T-helper 2 cell treated with Interferon-gamma antibody and Interleukin-4, amounts not matched to agents 5 μg/mL and 100 μg/mL, for 36 hours (primary cell): ENCODE measurements around the gene DCTD.

Experiments
- DNase-seq: peaks from one replicate; pipeline ENCODE4 v3.0.0; 2021; ENCODE audit warnings: low spot score
- H3K27ac Mint-ChIP-seq: one replicate; pipeline ENCODE4 v1.8.0; 2021; ENCODE audit warnings: mild to moderate bottlenecking, mixed read lengths
- H3K27me3 Mint-ChIP-seq: one replicate; pipeline ENCODE4 v1.8.0; 2021; ENCODE audit warnings: low read depth, mixed read lengths
- H3K36me3 Mint-ChIP-seq: one replicate; pipeline ENCODE4 v1.8.0; 2021; ENCODE audit warnings: low read depth, mixed read lengths
- H3K4me1 Mint-ChIP-seq: one replicate; pipeline ENCODE4 v1.8.0; 2021; ENCODE audit warnings: low read depth, mixed read lengths
- H3K4me3 Mint-ChIP-seq: one replicate; pipeline ENCODE4 v1.8.0; 2022; ENCODE audit warnings: mild to moderate bottlenecking, moderate library complexity, mixed read lengths
- H3K9me3 Mint-ChIP-seq: one replicate; pipeline ENCODE4 v1.8.0; 2021; ENCODE audit warnings: mixed read lengths

The DCTD gene

DNA sequence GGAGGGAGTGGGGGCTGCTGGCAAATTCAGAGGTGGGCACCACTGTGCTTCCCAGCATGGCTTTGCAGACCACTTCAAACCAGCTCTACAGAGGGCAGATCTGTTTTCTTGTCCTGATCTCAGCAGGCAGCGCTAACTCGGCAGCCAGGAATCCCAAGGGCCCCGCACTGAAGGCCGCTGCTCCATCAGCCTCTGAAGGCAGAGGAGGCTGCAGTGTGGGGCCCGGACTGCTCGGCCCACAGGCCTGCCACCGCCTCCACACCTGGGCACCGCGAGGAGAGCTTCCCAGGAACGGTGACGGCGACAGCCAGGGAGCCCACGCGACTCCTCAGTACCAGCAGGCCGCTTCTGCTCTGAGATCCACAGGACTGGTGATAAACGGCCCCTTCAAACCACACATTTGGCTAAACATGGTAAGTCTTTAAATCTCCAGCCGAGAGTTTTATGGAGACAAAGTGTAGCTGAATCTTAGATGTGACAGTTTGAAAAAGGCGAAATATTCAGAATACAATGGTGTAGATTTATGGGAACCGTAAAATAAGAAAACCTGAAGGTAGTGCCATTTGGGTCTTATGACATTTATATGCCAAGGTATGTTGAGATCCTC is 23.6 kb downstream of the DCTD start:
- H3K4me3 Mint-ChIP-seq: no peak overlapping the region
- no peak overlapping the region for H3K27ac Mint-ChIP-seq
- peaks cover 53% of the 10 kb centered on the region for H3K36me3 Mint-ChIP-seq
- H3K27me3 Mint-ChIP-seq: no peaks in the 10 kb centered on the region
- no peaks in the 10 kb centered on the region for H3K4me1 Mint-ChIP-seq
- H3K9me3 Mint-ChIP-seq: no peaks in the 10 kb centered on the region
- no peak for DNase-seq

DNA sequence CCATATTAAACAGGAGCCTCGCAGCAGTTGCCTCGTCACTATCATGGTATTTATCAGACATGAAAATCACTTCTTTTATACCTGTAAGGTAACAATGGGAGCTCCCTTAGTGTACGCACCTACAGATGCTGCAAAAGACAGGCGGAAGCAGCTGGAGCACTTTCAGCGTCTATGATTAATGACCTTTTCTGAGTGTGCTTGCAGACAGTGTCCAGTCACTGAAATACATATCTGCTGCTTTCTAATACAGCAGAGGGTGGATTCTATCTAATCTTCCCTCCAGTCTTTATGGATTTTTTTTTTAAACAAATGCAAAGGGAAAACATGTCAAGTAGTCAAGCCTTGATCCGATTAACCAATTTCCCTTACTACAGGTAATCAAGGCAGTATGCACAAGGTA is 24.1 kb downstream of the DCTD start:
- Mint-ChIP-seq H3K9me3 (no peaks in the 10 kb centered on the region), H3K27me3 (no peaks in the 10 kb centered on the region), H3K27ac (no peak overlapping the region), H3K4me1 (no peaks in the 10 kb centered on the region), H3K36me3 (peaks cover 56% of the 10 kb centered on the region), H3K4me3 (no peak overlapping the region)
- no peak for DNase-seq

DNA sequence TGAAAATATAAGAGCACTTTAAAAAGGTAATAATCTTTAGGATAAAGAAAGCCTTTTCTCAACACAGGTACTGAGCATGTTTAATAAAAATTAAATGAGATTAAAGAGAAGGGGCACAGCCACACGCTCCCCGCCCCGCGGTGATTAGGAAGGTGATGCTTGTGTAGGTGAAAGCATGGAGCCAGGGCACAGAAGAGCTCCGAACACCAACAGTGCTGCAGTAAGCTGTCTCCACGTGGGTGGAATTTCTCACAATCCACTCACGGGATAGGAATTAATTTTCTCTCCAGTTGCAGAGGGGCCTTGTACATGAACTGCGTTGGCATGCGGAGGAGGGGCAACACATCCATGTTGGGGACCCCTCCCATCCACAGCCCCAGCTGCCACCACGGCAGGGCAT is 27.0 kb downstream of the DCTD start:
- Mint-ChIP-seq H3K27ac (no peak overlapping the region), H3K36me3 (peaks cover 74% of the 10 kb centered on the region), H3K27me3 (no peaks in the 10 kb centered on the region), H3K9me3 (peaks cover 3% of the 10 kb centered on the region), H3K4me1 (no peaks in the 10 kb centered on the region), H3K4me3 (no peak overlapping the region)
- no peak for DNase-seq

GRCh38 chr4:182888891-182889290 is 28.3 kb downstream of the DCTD start:
- H3K4me3 Mint-ChIP-seq: no peak overlapping the region
- H3K27me3 Mint-ChIP-seq: no peaks in the 10 kb centered on the region
- no peak overlapping the region for H3K27ac Mint-ChIP-seq
- no peak for DNase-seq
- H3K36me3 Mint-ChIP-seq: peaks cover 74% of the 10 kb centered on the region
- no peaks in the 10 kb centered on the region for H3K4me1 Mint-ChIP-seq
- H3K9me3 Mint-ChIP-seq: peaks cover 15% of the 10 kb centered on the region

GRCh38 chr4:182886768-182887167 is 30.4 kb downstream of the DCTD start:
- H3K27me3 Mint-ChIP-seq: no peaks in the 10 kb centered on the region
- DNase-seq: no peak
- peaks cover 78% of the 10 kb centered on the region for H3K36me3 Mint-ChIP-seq
- H3K27ac Mint-ChIP-seq: no peak overlapping the region
- H3K9me3 Mint-ChIP-seq: peaks cover 17% of the 10 kb centered on the region
- no peaks in the 10 kb centered on the region for H3K4me1 Mint-ChIP-seq
- H3K4me3 Mint-ChIP-seq: no peak overlapping the region

DNA sequence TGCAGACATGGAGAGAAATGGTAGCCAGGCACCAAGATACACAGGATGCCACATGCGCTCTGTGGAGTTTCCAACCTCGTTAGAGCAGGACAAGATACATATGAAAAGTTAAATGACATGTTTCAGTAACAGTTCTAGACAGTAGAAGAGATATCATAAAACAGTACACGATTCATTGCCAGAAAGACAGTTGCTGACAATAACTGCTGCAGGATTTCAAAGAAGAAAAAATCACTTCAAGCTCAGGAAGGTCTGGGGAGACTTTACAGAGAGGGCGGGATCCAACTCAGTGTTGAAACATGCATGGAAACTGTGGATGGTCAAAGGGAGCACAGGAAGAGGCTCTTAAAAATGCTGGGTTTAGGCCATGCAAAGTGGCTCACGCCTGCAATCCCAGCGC is 31.0 kb downstream of the DCTD start:
- no peaks in the 10 kb centered on the region for H3K4me1 Mint-ChIP-seq
- H3K4me3 Mint-ChIP-seq: no peak overlapping the region
- no peaks in the 10 kb centered on the region for H3K27me3 Mint-ChIP-seq
- peaks cover 17% of the 10 kb centered on the region for H3K9me3 Mint-ChIP-seq
- H3K27ac Mint-ChIP-seq: no peak overlapping the region
- no peak for DNase-seq
- H3K36me3 Mint-ChIP-seq: peaks cover 74% of the 10 kb centered on the region

GRCh38 chr4:182885738-182886077 is 31.5 kb downstream of the DCTD start:
- no peak for DNase-seq
- peaks cover 70% of the 10 kb centered on the region for H3K36me3 Mint-ChIP-seq
- H3K9me3 Mint-ChIP-seq: peaks cover 17% of the 10 kb centered on the region
- H3K4me3 Mint-ChIP-seq: no peak overlapping the region
- H3K4me1 Mint-ChIP-seq: no peaks in the 10 kb centered on the region
- H3K27ac Mint-ChIP-seq: no peak overlapping the region
- H3K27me3 Mint-ChIP-seq: no peaks in the 10 kb centered on the region

GRCh38 chr4:182885022-182885737 is 32.0 kb downstream of the DCTD start:
- Mint-ChIP-seq H3K27ac (no peak overlapping the region), H3K4me3 (no peak overlapping the region), H3K36me3 (peaks cover 66% of the 10 kb centered on the region), H3K4me1 (no peaks in the 10 kb centered on the region), H3K9me3 (peaks cover 17% of the 10 kb centered on the region), H3K27me3 (no peaks in the 10 kb centered on the region)
- DNase-seq: no peak

GRCh38 chr4:182884040-182884439 is 33.1 kb downstream of the DCTD start:
- Mint-ChIP-seq H3K9me3 (peaks cover 17% of the 10 kb centered on the region), H3K4me1 (no peaks in the 10 kb centered on the region), H3K36me3 (peaks cover 58% of the 10 kb centered on the region), H3K27ac (no peak overlapping the region), H3K27me3 (no peaks in the 10 kb centered on the region), H3K4me3 (no peak overlapping the region)
- no peak for DNase-seq

- peaks cover 52% of the 10 kb centered on the region for H3K36me3 Mint-ChIP-seq
- no peak overlapping the region for H3K27ac Mint-ChIP-seq
Measured at GRCh38 chr4:182883351-182883750, 33.8 kb downstream of the DCTD start.

GRCh38 chr4:182881914-182882313 is 35.3 kb downstream of the DCTD start:
- DNase-seq: no peak
- H3K4me1 Mint-ChIP-seq: no peaks in the 10 kb centered on the region
- H3K4me3 Mint-ChIP-seq: no peak overlapping the region
- peaks cover 17% of the 10 kb centered on the region for H3K9me3 Mint-ChIP-seq
- no peaks in the 10 kb centered on the region for H3K27me3 Mint-ChIP-seq
- H3K36me3 Mint-ChIP-seq: peaks cover 39% of the 10 kb centered on the region
- no peak overlapping the region for H3K27ac Mint-ChIP-seq

More at GRCh38 chr4:182883351-182883750, 33.8 kb downstream of the DCTD start:
- no peak for DNase-seq
- Mint-ChIP-seq H3K9me3 (peaks cover 17% of the 10 kb centered on the region), H3K4me1 (no peaks in the 10 kb centered on the region), H3K27me3 (no peaks in the 10 kb centered on the region), H3K4me3 (no peak overlapping the region)

GRCh38 chr4:182880387-182881356 is 36.5 kb downstream of the DCTD start:
- Mint-ChIP-seq H3K4me1 (no peaks in the 10 kb centered on the region), H3K27ac (no peak overlapping the region), H3K9me3 (peaks cover 17% of the 10 kb centered on the region), H3K4me3 (no peak overlapping the region), H3K36me3 (peaks cover 29% of the 10 kb centered on the region), H3K27me3 (no peaks in the 10 kb centered on the region)
- no peak for DNase-seq

GRCh38 chr4:182879913-182880312 is 37.3 kb downstream of the DCTD start:
- Mint-ChIP-seq H3K4me3 (no peak overlapping the region), H3K36me3 (peaks cover 21% of the 10 kb centered on the region), H3K27ac (no peak overlapping the region), H3K9me3 (peaks cover 11% of the 10 kb centered on the region), H3K4me1 (no peaks in the 10 kb centered on the region), H3K27me3 (no peaks in the 10 kb centered on the region)
- DNase-seq: no peak
